HG02610 (cell line): Measurements from ENCODE around the gene DOK6.
A peak's percentile ranks its signal among the peaks of the same experiment; 100 is the strongest.
"Not testable (repeated sequence)": the region's sequence is repeated elsewhere in the genome, so short reads cannot be mapped to it uniquely, and the experiment has no call there.

Source experiments
- ATAC-seq: cut with Tn5 transposase; IDR thresholded peaks from one replicate; pipeline ENCODE4 v1.9.1; 2021; ENCODE audit warnings: mild to moderate bottlenecking, moderate library complexity; ENCODE audit not compliant: unreplicated experiment

DOK6 gene

GRCh38 chr18:69845593-69846506, 445.2 kb downstream of the DOK6 start:
- no peak for ATAC-seq

GRCh38 chr18:69853051-69853450, 452.4 kb downstream of the DOK6 start:
- no peak for ATAC-seq

GRCh38 chr18:69854455-69854854, 453.8 kb downstream of the DOK6 start:
- ATAC-seq = no peak

GRCh38 chr18:69858897-69859296, 458.2 kb downstream of the DOK6 start:
- no peak for ATAC-seq

GRCh38 chr18:69864802-69865201, 464.1 kb downstream of the DOK6 start:
- ATAC-seq = peak; percentile 89

- ATAC-seq = no peak
These were observed 465.1 kb downstream of the DOK6 start for GRCh38 chr18:69865776-69866175.

- no peak for ATAC-seq
These were observed 465.5 kb downstream of the DOK6 start for GRCh38 chr18:69866212-69866611.

- no peak for ATAC-seq
These were observed 470.0 kb downstream of the DOK6 start for GRCh38 chr18:69870736-69871135.

- ATAC-seq = no peak
These were observed 470.7 kb downstream of the DOK6 start for GRCh38 chr18:69871363-69871762.

- ATAC-seq = no peak
These were observed 472.0 kb downstream of the DOK6 start for GRCh38 chr18:69872661-69873060.

GRCh38 chr18:69874058-69874457, 473.4 kb downstream of the DOK6 start:
- ATAC-seq = no peak

- ATAC-seq = no peak
These were observed 475.8 kb downstream of the DOK6 start for GRCh38 chr18:69876490-69876889.

GRCh38 chr18:69878213-69878933, 477.7 kb downstream of the DOK6 start:
- ATAC-seq = no peak

- ATAC-seq = not testable (repeated sequence)
These were observed 478.4 kb downstream of the DOK6 start for GRCh38 chr18:69879051-69879450.

GRCh38 chr18:69880083-69880482, 479.4 kb downstream of the DOK6 start:
- ATAC-seq = no peak

- peak; percentile 80 for ATAC-seq
These were observed 482.4 kb downstream of the DOK6 start for GRCh38 chr18:69882965-69883668.

- no peak for ATAC-seq
These were observed 483.1 kb downstream of the DOK6 start for GRCh38 chr18:69883781-69884180.

- no peak for ATAC-seq
These were observed 484.7 kb downstream of the DOK6 start for GRCh38 chr18:69885355-69885754.

GRCh38 chr18:69885841-69886531, 485.3 kb downstream of the DOK6 start:
- peak; percentile 47 for ATAC-seq

GRCh38 chr18:69887256-69887655, 486.6 kb downstream of the DOK6 start:
- ATAC-seq = no peak

GRCh38 chr18:69889009-69889408, 488.3 kb downstream of the DOK6 start:
- ATAC-seq = no peak
